ENCODE measurements around the gene ADAM8. TPM values are rescaled to one million over a fixed set of nuclear protein-coding genes. Genes with fewer than 3 reads are reported as not detected.

ADAM8 gene
- total RNA-seq, 4 donors from 2014 or later, result 2.7 to 11.3 (median 6.4) TPM

DNA sequence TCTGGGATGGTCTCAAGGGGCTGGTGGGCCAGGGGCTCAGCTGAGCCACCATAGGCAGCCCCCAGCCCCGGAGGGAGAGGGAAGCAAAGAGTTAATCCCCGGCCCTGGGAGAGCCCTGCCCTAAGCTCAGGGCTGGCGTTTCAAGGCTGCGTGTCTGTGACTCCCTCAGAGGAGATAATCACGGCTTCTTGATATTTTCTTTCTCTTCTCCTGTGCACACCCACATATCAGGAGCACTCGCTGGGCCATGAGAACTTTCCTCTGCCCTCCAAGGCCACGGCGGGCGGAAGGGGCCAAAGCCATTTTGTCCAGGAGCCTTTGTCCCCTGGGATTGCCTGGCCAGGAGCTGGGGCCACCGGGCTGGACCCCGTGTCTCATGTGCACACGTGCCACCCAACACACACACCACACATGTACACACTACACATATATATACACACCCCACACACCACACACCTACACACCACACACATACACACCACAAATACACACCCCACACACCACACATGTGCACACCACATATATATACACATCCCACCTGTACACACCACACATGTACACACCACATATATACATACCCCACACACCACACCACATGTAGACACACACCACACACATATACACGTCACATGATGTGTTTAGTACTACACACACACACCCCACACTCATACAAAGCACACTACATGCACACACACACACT is 22.1 kb downstream of the ADAM8 start:
- H3K4me1 ChIP-seq, result peaks cover 0 to 27% (median 21%) of the 10 kb centered on the region in 4 donors
- no peak overlapping the region for H3K27ac ChIP-seq
- H3K4me3 ChIP-seq, result no peak overlapping the region
- H3K36me3 ChIP-seq, result no peaks in the 10 kb centered on the region
- H3K9me3 ChIP-seq, result no peaks in the 10 kb centered on the region
- H3K27me3 ChIP-seq, result peaks cover 0 to 7% of the 10 kb centered on the region in 2 donors
- 52 to 71% methylated on average over 6 to 13 of the region's 13 CpGs for WGBS, 2 donors
- DNase-seq (ENCODE audit: low spot score in 2 of 2), result no peak
- TF ChIP-seq EP300 (IDR thresholded peaks at IDR 0.05) (no peak), POLR2A (IDR thresholded peaks at IDR 0.05) (no peak), CTCF (IDR thresholded peaks at IDR 0.05) (no peak)

DNA sequence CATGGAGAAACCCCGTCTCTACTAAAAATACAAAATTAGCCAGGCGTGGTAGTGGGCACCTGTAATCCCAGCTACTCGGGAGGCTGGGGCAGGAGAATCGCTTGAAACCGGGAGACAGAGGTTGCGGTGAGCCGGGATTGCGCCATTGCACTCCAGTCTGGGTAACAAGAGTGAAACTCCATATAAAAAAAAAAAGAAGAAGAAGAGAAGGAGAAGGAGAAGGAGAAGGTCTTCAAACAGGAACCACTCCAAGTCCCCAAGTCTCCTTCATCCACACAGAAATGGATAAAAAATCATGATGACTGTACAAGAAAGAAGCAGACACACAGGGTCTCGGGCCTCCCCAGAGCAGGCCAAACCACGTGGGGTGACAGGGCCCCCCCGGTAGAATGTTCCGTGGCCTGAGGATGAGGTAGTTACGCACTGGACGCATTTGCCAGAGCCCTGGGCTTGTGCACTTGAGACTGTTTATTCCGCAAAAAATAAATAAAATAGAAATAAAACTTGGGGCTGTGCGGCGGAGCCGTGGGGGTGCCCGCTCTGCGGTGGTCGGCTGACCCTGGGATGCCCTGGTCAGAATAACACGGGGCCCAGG is 23.2 kb downstream of the ADAM8 start:
- Histone ChIP-seq H3K27me3 (peaks cover 0 to 18% of the 10 kb centered on the region in 2 donors), H3K4me3 (no peak overlapping the region)
- WGBS, 2 donors, result 76 to 79% methylated on average over 22 of the region's 22 CpGs

GRCh38 chr10:133252223-133252552 is 24.5 kb downstream of the ADAM8 start:
- no peak overlapping the region for H3K27ac ChIP-seq
- peaks cover 0 to 31% of the 10 kb centered on the region in 2 donors for H3K27me3 ChIP-seq
- peaks cover 0 to 3% (median under 1%) of the 10 kb centered on the region in 4 donors for H3K4me1 ChIP-seq
- WGBS, 2 donors, result 87 to 89% methylated on average over 11 to 12 of the region's 12 CpGs
- H3K9me3 ChIP-seq, result no peaks in the 10 kb centered on the region
- DNase-seq (ENCODE audit: low spot score in 2 of 2), result no peak
- H3K4me3 ChIP-seq, result no peak overlapping the region
- TF ChIP-seq CTCF (IDR thresholded peaks at IDR 0.05), result no peak
- H3K36me3 ChIP-seq, result no peaks in the 10 kb centered on the region

More for the DNA sequence above, 23.2 kb downstream of the ADAM8 start:
- DNase-seq (ENCODE audit: low spot score in 2 of 2), result no peak
- Histone ChIP-seq H3K4me1 (peaks cover 0 to 15% (median 10%) of the 10 kb centered on the region in 4 donors), H3K36me3 (no peaks in the 10 kb centered on the region), H3K27ac (no peak overlapping the region), H3K9me3 (no peaks in the 10 kb centered on the region)
- no peak for TF ChIP-seq EP300 (IDR thresholded peaks at IDR 0.05)
- no peak for TF ChIP-seq POLR2A (IDR thresholded peaks at IDR 0.05)

DNA sequence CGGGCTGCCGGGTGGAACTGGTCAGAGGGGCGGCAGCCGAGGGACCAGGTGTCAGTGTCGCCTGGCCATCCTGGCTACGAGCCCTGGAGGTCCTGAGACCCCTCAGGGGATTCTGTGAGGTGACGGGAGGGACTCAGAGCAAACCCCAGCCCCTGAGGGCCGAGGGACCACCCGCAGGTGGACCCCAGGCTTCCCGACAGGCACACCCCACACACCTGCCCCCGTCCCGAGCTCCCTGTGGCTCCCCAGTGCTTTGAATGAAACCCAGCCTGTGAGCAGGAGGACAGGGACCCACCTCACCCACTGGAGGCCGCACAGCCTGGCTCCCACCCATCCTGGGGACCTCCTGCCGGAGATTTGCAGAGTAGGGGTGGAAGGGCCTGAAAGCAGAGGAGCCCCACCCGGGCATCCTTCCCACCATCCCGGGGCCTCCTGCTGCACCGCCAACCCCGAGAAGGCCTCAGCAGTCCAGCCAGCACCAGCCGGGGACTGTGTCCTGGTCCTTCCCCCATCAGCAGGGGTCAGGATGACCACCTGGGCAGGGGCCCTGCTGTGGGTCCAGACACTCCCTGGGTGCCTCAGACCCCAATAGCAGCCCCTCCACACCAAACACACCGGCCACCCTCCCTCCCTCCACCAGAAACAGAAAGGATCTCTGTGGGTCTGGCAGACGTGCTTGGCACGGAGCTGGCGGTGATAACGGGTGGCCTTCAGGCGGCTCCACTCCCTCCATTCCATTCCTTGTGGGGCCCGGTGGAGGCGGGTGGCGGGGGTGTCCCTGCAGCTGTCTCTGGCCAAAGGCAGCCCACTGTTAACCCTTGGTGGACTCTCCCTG is 25.1 kb downstream of the ADAM8 start:
- Histone ChIP-seq H3K4me3 (no peak overlapping the region), H3K27me3 (peaks cover 0 to 36% of the 10 kb centered on the region in 2 donors), H3K36me3 (no peaks in the 10 kb centered on the region), H3K27ac (no peak overlapping the region), H3K9me3 (no peaks in the 10 kb centered on the region), H3K4me1 (no peaks in the 10 kb centered on the region)
- WGBS, 2 donors, result 45 to 67% methylated on average over 16 of the region's 28 CpGs
- no peak for DNase-seq (ENCODE audit: low spot score in 2 of 2)
- TF ChIP-seq POLR2A (IDR thresholded peaks at IDR 0.05), result no peak
- no peak for TF ChIP-seq CTCF (IDR thresholded peaks at IDR 0.05)
- no peak for TF ChIP-seq EP300 (IDR thresholded peaks at IDR 0.05)

- WGBS, 2 donors, result 41 to 49% methylated on average over 11 of the region's 11 CpGs
- no peak overlapping the region for H3K4me3 ChIP-seq
- no peaks in the 10 kb centered on the region for H3K9me3 ChIP-seq
- H3K27me3 ChIP-seq, result peaks cover 0 to 50% of the 10 kb centered on the region in 2 donors
- TF ChIP-seq POLR2A (IDR thresholded peaks at IDR 0.05), result no peak
- H3K36me3 ChIP-seq, result no peaks in the 10 kb centered on the region
- no peak overlapping the region for H3K27ac ChIP-seq
- no peak for DNase-seq (ENCODE audit: low spot score in 2 of 2)
- no peaks in the 10 kb centered on the region for H3K4me1 ChIP-seq
These were observed 26.5 kb downstream of the ADAM8 start for GRCh38 chr10:133249975-133250754.

Data from tibial nerve (tissue), 4 donors.